ENCODE data around the gene NLRC3.

Gene NLRC3

DNA sequence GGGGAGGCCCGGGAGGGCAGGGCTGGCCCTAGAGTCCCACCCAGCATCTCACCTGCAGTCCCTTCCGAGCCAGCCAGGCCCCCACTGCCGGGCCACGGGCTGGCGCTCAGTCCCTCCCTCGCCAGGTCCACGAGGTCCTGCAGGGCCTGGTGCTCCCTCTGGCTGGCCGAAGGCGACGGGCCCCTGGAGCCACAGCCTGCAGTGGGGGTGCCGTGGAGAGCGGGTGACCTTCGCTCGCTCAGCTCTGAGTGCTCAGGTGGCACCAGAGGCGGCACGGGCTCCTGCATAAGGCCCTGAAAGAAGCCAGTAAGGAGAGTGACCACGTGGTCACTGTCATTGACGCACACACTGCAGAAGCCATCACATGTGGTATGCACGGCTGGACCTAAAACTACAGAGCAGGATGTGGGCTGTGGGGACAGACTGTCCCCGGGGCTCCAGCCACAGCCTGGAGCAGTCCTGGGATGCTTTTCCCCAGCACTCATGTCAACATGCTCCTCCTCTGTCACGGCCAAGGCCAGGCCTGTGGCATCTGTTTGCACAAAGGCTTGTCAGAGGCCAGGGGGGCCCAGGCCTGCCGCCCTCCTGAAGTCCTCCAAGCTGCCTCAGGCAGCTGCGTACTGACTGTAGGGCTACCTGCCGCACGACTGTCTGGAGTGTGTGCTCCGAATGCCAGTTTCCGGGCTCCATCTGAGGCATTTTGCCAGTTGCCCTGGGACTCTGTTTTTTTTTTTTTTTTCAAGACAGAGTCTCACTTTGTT lies 19.1 kb upstream of the NLRC3 start:
- no peak for FAIRE-seq

DNA sequence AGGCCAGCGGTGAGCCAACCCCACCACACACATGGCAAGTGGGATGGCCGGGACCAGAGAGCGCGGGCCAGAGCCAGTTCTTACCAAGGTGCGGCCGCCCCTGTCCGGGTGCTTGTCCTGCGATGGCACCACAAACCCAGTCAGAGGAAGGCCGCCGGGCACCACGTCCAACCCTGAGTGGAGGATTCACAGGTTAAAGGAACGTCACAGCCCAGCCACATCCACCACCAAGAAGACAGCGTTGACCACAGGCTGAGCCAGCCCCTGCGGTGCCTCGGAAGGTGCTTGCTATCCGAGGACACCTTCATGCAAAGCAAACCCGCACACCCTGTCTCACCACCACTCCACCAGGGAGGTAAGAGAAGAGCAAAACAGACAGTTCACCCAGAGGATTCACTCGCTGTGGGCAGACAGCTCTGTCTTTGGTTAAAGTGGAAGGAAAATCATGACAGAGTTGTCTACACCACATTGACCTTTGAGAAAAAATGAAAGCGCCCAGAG lies 18.4 kb upstream of the NLRC3 start:
- no peak for FAIRE-seq

DNA sequence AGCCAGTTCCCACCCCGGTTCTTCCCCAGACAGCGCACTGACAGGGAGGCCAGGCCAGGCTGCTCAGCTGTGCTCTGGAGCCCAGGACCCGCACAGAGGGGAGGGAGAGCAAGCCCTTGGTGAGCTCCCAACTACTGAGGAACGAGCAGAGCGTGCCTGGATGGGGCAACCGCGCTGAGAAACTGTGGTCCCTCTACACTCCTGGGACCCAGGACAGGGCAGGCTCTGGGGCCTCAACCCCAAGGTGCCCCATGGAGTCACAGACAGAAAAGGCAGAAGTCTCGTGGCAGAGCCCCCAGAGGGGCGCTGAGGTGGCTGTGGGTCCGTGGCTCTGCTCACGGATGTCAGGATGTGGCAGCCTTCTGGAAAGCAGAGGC lies 17.9 kb upstream of the NLRC3 start:
- FAIRE-seq: no peak

GRCh38 chr16:3594316-3595109 lies 17.3 kb upstream of the NLRC3 start:
- FAIRE-seq: no peak

DNA sequence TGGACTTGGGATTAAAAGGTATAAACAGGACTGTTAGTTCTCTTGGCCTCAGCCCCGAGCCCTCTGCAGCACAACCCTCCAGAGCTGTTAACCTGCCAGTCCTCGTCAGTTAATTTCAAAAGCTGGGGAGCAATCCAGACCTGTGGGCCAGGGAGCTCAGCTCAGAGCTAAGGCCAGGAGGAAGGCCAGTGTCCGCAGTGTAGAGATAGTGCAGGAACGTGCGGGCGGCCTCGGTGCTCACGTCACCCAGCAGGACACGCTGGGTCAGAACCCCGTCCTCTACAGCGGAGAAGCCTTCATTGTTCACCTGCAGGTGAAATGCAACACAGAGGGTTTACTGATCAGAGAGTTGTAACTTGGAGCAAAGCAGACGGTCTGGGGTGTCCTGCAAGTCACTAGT lies 15.4 kb upstream of the NLRC3 start:
- FAIRE-seq: no peak

DNA sequence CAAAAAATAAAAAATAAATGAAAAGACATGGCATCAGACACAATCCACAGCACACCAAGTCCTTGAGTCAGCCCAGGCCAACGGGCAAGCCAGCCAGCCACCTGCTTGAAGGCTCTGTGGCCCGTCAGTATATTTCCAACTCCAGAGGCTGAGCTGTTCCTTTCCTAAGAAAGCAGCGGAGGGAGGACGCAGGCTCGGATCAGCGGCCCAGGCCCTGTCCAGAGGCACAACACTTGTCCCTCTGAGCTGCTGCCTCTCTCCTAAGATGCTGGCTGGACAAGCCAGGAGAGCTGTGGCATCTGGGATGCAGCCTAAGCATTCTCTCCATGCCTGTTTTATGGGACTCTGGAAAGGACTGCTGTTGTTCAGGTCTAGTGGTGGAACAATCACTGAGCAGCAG lies 14.8 kb upstream of the NLRC3 start:
- no peak for FAIRE-seq

GRCh38 chr16:3591436-3591803 lies 14.2 kb upstream of the NLRC3 start:
- no peak for FAIRE-seq

DNA sequence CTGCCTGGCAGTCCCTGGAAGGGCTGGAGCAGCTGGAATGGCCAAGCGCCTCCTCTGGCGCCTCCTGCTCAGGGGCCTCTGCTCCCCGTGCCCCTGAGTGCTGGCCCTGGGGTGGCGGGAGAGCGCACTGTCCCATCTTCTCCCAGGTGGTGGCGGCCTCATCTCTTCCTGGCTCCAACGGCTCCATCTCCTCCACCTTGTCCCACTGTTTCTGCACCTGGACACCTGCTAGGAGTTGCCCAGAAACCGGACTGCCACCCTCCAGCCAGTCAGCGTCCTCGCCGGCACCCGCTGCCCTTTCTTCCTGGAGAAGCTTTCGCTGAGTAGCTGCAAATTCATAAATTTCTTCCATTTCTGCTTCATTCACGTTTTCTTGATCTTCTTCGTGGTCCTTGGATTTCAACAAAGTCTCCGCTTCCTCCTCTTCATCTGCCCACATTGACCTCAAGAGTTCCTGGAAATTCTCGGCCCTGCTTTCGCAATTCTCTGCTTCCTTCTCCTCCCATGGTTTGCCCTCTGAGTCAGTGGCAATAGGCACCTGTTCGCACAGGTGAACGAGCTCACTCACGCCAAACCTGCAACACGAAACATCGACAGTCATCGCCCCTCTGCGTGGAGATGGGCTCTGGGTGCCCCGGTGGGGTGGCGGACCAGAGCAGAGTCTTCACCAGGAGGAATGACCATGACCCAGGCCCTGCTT lies 13.7 kb upstream of the NLRC3 start:
- no peak for FAIRE-seq

DNA sequence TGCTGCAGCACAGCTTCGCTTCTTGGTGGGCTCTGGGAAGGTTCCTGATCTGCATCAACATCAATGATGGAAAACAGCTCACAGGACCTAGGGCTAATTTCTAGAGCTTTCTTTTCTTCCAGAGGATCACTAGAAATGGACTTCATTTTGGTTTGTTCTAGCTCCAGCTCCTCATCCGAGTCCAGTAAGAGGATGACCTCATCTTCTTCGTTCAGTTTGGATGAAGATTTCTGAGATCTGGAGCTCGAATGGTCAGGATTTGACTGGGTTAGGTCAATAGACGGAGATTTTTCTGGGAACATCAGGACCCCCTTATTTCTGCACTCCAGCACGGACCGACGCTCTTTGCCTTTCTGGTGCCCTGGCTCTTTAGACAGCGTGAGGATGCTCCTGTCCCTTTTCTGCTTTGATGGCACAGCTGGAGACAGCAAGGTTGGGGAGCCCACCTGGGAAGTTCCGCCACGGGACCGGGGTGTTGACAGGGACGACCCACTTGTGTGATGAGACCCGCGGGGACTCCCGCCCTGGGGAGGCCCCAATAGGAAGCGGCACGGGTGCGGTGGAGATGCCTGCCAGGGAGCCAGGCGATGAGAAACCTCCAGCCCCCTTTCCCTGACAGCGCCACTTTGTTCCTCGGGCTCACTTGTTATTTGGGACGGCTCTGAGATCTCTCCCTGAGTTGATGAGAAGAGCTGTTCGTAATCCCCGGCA lies 12.9 kb upstream of the NLRC3 start:
- no peak for FAIRE-seq

DNA sequence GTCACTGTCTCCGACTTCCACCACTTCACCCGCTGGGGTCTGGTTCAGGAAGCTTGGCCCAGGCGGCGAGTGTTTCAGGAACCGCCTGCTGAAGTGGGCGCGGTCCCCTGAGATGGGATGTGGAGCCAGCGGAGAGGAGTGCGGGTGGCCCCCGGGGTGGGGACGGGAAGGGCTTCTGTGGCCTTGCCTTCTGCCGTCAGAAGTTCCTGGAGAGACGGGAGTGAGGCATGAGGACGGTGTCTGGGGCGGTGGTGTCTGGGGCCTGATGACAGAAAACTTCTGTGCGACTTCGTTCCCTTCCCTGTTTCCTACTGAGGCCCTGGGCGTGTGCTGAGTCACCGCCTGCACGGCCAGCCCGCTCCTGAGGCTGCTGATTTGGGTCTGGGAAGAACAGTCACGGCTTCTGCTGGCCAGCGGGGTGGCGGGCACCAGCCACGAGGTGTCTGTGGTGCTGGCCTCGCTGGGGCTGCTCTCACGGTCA lies 12.3 kb upstream of the NLRC3 start:
- no peak for FAIRE-seq

- FAIRE-seq: no peak
Observed at GRCh38 chr16:3589001-3589400, 11.8 kb upstream of the NLRC3 start.

- FAIRE-seq: no peak
Observed at GRCh38 chr16:3587547-3588110, 10.4 kb upstream of the NLRC3 start.

- no peak for FAIRE-seq
Observed at GRCh38 chr16:3584412-3584811, 7.2 kb upstream of the NLRC3 start.

DNA sequence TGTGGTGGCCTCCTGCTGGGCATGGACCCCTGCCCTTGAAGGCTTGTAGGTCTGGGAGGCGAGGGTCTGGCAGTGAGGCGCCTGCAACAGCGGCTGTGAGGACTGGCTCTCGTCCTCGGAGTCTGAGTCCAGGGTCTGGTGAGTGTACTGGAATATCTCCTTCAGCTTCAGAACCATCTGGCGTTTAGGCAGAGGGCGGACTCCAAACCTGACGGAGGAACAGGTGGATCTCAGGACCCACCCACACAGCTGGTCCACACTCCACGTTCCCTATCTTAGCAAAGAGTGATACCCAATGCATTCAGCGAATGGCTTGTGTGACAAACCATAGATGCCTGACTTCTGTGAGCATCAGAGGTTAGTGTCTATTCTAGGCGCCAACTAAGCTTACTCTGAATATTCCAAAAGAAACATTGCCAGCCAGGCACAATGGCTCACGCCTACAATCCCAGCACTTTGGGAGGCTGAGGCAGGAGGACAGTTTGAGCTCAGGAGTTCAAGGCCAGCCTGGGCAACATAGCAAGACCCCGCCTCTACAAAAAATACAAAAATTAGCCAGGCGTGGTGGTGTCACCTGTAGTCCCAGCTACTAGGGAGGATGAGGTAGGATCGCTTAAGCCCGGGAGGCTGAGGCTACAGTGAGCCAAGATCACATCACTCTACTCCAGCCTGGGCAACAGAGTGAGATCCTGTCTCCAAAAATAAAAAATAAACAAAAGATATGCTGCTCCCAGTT lies 6.3 kb upstream of the NLRC3 start:
- FAIRE-seq: no peak

DNA sequence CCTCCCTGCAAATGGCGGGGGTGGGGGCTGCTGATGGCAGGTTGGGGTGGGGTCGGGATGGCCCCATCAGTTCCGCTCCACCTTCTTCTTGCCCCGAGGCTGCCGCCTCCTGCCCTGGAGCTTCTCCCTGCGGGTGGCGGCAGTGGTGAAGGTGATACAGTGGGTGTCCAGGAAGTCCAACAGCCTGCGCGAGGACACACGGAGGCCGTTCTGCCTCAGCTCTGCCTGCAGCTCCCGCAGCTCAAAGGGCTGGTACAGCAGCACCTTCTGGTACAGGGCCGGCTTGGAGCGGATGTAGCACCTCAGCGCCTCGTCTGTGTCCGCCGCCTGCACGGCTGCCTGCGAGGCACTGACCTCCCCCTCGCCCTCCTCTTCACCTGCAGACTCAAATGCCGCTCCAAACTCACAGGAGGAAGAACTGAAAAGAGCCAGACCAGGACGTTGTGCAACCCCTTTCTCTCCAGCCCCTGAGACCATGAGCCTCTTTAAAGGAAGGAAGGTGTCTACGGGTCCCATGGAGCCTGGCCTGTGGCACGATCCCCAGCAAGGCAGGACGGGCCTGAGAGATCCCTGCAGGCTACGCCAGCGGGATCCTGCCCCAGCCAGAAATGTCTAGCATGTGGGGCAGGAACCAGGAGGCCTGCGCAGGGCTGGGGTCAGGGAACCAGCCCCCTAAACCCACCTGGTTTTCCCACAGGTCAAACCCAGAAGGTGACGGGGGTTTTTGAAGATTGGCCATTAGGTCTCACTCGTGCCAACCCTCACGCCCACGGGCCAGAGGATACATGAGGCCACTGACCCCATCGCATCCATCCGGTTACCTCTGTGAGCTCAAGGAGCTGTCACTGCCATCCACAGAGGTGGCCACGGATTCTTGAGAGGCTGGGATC lies 5.3 kb upstream of the NLRC3 start:
- FAIRE-seq: no peak

DNA sequence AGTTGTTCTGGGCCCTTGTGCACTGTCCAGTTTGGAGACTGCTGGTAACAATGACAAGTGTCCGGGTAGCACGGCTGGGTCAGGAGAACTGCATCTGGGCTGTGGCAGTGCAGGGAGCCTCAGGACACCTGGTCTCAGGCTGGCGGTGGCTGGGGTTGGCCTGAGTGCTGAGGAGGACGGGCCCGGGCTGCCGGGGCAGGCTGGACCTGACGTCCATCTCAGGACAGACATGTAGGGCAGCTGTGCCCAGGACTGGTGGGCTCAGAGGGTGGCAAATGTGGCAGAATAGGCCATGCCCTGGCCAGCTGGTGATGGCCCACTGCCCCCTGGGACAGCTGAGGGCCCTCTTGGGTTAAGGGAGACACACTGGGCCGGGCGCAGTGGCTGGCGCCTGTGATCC lies 4.2 kb upstream of the NLRC3 start:
- FAIRE-seq: no peak

DNA sequence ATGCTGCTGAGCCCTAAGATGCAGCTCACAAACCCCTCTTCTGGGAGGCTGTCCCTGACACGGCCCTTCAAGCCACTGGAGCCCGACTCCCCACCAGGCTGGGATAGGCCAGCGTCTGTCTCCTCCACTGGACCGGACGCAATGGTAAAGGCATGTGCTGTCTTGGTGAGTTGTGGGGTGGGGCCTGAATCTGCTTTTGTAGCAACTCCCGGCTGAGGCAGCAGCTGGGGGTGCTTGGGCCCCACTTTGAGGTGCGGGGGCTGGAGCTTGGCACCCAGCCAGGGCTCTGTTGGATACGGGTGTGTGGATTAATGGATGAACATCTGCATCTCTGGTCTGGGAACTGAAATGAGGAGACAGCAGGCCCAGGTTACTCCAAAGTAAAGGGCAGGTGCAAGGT lies 3.5 kb upstream of the NLRC3 start:
- no peak for FAIRE-seq

DNA sequence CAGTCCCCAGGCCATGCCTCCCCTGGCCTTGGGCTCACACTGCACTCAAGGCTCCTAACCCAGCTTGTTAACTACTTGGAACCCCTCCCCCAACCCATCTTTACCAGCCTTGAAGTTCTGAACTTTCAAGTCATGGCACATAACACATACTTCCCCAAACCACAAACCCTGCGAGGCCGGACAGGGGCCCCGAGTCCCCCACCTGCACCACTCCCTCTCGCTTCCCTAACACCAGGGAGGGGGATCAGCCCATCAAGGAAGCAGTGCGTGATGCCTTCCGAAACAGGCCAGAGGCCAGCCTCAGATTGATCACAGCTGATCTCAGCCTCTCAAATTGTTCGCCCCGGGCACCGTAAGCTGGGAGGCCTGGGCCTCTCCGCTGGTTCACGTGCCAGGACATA lies 3.0 kb upstream of the NLRC3 start:
- no peak for FAIRE-seq

DNA sequence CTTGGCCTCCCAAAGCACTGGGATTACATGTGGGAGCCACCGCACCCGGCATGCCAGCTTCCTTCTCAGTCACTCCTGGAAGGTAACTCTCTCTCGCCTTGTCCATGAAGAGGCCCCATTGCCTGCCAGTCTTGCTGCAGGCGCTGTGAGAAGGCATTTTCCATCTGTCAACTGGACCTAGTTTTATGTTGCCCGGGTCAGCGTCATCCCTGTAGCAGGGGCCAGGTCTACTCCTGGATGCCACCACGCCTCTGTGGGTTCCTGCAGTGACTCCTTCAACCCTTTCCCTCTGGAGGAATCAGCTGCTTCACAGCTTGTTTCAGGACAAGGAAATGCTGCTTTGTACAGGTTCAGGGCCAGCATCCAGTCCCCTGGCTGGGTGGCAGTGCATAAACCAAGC lies 2.6 kb upstream of the NLRC3 start:
- no peak for FAIRE-seq

DNA sequence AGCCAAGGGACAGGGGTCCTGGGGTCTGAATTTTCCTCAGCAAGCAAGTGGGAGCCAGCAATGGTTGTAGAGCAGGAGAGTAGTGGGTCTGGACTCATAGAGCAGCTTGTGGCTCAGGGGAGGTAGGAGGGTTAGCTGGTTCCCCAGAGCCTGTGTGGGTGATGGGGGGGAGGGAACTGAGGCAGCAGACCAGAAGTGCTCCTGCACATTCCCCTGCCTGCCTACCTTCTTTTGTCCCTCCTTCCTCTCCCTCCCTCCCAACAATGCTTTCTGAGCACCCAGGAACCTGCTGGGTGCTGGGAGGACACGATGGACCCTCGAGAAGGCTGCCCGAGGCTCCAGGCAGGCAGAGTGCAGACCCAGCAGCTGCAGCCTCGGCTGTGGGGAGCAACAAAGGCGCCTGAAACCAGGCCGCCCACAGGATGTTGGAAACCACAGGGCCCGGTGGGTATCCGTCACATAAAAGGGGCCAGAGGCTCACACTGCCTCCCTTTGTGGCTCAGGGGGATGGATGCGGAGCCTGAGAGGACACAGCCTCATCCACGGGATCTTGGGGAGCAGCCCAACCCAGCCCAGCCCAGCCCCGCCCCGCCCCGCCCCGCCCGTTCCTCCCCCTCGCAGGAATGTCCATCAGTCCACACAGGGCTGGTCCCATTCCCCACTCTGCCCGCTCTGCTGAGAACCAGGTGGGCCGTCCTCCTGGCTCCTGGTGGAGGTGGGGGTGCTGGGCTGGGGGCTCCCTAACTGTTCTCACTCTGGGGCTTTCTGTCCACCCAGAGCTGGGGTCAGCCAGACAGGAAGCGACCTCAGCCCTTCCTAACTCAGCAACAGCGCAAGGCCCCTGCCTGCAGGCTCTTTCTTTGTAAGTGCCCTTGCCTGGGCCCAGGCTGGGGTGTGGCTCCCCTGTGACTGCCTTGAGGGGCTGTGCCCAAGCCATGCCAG lies 1.7 kb upstream of the NLRC3 start:
- no peak for FAIRE-seq

Data from G401.6 (cell line).